ENCODE measurements around the gene B3GNT3.
A peak's percentile ranks its signal among the peaks of the same experiment; 100 is the strongest.

The B3GNT3 gene

DNA sequence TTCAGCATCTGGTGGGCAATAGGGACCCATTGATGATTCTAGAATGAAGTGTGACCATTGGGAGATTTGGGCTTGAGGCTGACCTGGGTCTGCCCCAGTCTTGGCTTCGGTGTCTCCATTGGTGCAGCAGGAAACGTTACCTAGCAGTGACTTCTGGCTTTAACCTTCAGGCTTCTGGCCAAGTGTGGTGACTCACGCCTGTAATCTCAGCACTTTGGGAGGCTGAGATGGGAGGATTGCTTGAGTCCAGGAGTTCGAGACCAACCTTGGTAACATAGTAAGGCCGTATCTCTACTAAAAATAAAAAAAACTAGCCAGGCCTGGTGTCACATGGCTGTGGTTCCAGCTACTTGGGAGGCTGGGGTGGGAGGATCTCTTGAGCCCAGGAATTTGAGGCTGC lies 36.4 kb upstream of the B3GNT3 start:
- no peak overlapping the region for H3K4me3 ChIP-seq (replicated peaks; ENCODE audit: low read depth, low read length)
- TF ChIP-seq, protein P1, sequence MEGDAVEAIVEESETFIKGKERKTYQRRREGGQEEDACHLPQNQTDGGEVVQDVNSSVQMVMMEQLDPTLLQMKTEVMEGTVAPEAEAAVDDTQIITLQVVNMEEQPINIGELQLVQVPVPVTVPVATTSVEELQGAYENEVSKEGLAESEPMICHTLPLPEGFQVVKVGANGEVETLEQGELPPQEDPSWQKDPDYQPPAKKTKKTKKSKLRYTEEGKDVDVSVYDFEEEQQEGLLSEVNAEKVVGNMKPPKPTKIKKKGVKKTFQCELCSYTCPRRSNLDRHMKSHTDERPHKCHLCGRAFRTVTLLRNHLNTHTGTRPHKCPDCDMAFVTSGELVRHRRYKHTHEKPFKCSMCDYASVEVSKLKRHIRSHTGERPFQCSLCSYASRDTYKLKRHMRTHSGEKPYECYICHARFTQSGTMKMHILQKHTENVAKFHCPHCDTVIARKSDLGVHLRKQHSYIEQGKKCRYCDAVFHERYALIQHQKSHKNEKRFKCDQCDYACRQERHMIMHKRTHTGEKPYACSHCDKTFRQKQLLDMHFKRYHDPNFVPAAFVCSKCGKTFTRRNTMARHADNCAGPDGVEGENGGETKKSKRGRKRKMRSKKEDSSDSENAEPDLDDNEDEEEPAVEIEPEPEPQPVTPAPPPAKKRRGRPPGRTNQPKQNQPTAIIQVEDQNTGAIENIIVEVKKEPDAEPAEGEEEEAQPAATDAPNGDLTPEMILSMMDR (IDR thresholded peaks at IDR 0.05; ENCODE audit: low read depth, low read length, missing control alignments): no peak
- no peak for DNase-seq (ENCODE audit: extremely low read depth, low read depth)

DNA sequence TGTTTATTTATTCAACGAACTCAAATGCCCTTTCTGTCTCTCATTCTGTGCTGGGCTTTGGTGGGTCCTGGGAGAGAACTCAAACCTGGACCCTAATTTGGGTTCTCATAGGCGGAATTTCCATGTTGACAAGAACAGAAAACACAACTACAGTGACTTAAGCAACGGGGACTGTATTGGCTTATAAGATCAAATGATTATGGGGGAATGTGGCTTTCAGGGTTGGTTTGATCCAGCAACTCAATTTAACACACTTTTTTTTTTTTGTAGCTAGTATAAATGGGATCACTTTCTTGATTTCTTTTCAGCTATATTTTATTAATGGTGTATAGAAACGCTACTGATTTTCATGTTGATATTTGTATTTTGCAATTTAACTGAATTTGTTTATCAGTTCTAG lies 33.8 kb upstream of the B3GNT3 start:
- TF ChIP-seq, protein P1 (IDR thresholded peaks at IDR 0.05; ENCODE audit: low read depth, low read length, missing control alignments): no peak
- DNase-seq (ENCODE audit: extremely low read depth, low read depth): no peak

DNA sequence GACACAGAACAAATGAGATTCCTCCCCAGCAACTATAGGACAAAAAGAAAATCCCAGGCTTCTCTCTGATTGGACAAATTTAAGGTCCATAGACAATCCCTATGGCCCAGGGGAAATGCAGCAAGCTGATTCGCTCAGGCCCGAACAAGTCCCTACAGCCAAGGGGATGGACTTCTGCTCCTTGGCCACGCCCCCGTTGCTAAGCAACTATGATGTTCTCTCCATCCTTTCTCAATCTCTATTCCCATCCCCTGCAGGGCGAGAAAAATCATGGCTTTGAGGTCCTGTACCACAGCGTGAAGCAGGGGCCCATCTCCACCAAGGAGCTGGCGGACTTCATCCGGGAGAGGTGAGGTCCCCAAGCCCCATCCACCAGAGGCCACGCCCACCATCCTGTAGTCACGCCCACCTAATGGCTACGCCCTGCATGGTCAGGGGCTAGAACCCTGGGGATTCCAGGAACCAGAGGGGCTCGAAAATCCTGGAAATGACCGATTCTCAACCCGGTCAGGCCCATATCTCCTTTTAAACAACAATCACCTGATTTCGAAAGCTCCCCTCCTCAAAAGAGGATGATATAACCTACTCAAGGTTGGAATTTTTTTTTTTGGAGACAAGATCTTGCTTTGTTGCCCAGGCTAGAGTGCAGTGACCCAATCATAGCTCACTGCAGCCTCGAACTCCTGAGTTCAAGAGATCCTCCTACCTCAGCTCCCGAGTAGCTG lies 32.3 kb upstream of the B3GNT3 start:
- no peak for DNase-seq (ENCODE audit: extremely low read depth, low read depth)

More for the DNA sequence above, 33.8 kb upstream of the B3GNT3 start:
- H3K4me3 ChIP-seq (replicated peaks; ENCODE audit: low read depth, low read length): no peak overlapping the region

DNA sequence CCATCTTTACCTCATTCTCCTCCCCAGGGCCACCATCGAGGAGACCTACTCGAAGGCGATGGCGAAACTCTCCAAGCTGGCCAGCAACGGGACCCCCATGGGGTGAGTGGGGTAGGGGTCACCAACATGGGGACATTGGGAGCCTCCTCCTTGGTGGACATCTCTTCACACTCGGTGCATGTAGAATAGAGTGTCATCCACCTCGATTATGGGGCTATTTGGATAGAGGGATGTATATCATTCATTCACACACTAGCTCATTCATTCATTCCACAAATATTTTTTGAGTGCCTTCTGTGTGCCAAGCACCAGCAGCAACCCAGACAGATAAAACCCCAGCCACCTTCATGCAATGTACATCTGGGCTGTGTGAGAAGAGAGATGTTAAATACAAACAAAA lies 30.6 kb upstream of the B3GNT3 start:
- H3K4me3 ChIP-seq (replicated peaks; ENCODE audit: low read depth, low read length): no peak overlapping the region
- DNase-seq (ENCODE audit: extremely low read depth, low read depth): no peak
- TF ChIP-seq, protein P1 (IDR thresholded peaks at IDR 0.05; ENCODE audit: low read depth, low read length, missing control alignments): no peak

More for the DNA sequence above, 32.3 kb upstream of the B3GNT3 start:
- TF ChIP-seq, protein P1 (IDR thresholded peaks at IDR 0.05; ENCODE audit: low read depth, low read length, missing control alignments): no peak
- no peak overlapping the region for H3K4me3 ChIP-seq (replicated peaks; ENCODE audit: low read depth, low read length)

DNA sequence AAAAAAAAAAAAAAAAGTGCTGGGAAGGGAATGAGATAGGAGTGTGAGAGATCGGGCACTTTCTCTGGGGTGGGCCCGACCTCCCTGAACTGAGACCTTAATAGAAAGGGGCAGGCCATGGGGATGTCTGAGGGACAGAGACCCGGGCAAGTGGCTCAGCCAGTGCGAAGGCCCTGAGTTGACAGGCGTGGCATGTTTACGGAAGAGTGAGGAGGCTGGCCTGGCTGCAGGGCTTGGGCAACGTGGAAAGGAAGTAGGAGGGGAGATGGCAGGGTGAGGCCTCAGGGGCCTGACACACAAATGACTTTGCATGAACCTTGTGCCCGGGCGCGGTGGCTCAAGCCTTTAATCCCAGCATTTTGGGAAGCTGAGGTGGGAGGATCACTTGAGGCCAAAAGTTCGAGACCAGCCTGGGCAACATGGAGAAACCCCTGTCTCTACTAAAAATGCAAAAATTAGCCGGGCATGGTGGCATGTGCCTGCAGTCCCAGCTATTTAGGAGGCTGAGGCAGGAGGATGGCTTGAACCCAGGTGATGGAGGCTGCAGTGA lies 29.8 kb upstream of the B3GNT3 start:
- H3K4me3 ChIP-seq (replicated peaks; ENCODE audit: low read depth, low read length): no peak overlapping the region
- TF ChIP-seq, protein P1 (IDR thresholded peaks at IDR 0.05; ENCODE audit: low read depth, low read length, missing control alignments): no peak
- DNase-seq (ENCODE audit: extremely low read depth, low read depth): no peak

DNA sequence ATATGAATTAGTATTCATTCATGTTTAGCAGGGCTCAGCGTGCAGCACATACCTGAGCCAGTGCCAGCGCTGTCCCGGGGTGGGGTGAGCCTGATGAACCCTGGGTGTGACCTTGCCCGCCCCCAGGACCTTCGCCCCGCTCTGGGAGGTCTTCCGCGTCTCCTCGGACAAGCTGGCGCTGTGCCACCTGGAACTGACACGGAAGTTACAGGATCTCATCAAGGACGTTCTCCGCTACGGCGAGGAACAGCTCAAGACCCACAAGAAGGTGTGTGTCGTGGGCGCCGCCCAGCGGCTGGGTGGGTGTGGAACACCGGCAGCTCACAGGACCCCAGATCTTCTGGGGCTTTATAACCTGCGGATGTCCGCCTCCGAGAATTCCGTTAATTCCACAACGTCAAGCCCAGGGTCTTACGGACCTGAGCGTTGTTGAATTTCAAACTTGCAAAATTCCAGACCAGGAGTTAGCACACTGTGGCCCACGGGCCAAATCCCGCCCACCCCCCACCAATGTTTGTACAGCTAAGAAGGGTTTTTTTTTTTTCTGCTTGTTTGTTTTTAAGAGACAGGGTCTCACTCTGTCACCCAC lies 28.3 kb upstream of the B3GNT3 start:
- H3K4me3 ChIP-seq (replicated peaks; ENCODE audit: low read depth, low read length): no peak overlapping the region
- no peak for DNase-seq (ENCODE audit: extremely low read depth, low read depth)
- TF ChIP-seq, protein P1 (IDR thresholded peaks at IDR 0.05; ENCODE audit: low read depth, low read length, missing control alignments): peak; percentile 98
